Endodermal cell (in vitro differentiated cells): ENCODE results near the gene SFRP4. TPM values are rescaled to one million over a fixed set of nuclear protein-coding genes. Genes with fewer than 3 reads are reported as not detected.

ENCODE experiments used
- DNase-seq: peaks from one replicate; pipeline ENCODE4 v3.0.0-alpha.2; 2017
- H3K27ac ChIP-seq: 2 replicates; pipeline ENCODE4 v1.5.1; 2013; ENCODE audit warnings: mild to moderate bottlenecking, low read depth, low read length, moderate library complexity
- H3K27me3 ChIP-seq: 2 replicates; pipeline ENCODE4 v1.6.1; 2013; ENCODE audit warnings: mild to moderate bottlenecking, low read length, moderate library complexity; ENCODE audit not compliant: insufficient read depth, control insufficient read depth, poor library complexity, severe bottlenecking
- H3K36me3 ChIP-seq: 2 replicates; pipeline ENCODE4 v1.7.0; 2013; ENCODE audit warnings: mild to moderate bottlenecking, low read length, moderate library complexity; ENCODE audit not compliant: control insufficient read depth, insufficient read depth
- H3K4me1 ChIP-seq: one replicate; pipeline ENCODE4 v1.7.0; 2013; ENCODE audit warnings: low read length; ENCODE audit not compliant: control insufficient read depth, insufficient read depth
- H3K4me3 ChIP-seq: 2 replicates; pipeline ENCODE4 v1.5.1; 2013; ENCODE audit warnings: mild to moderate bottlenecking, low read length, moderate library complexity
- H3K9ac ChIP-seq: 2 replicates; pipeline ENCODE4 v1.6.1; 2013; ENCODE audit warnings: mild to moderate bottlenecking, low read length, moderate library complexity; ENCODE audit not compliant: poor library complexity, severe bottlenecking; ENCODE audit errors: extremely low read depth
- H3K9me3 ChIP-seq: 2 replicates; pipeline ENCODE4 v1.6.1; 2013; ENCODE audit warnings: mild to moderate bottlenecking, low read length, moderate library complexity; ENCODE audit not compliant: control insufficient read depth
- H3K27ac Mint-ChIP-seq: 2 replicates; pipeline ENCODE4 v1.8.0; 2020; ENCODE audit warnings: mixed read lengths
- H3K27me3 Mint-ChIP-seq: 2 replicates; pipeline ENCODE4 v1.8.0; 2021; ENCODE audit warnings: mild to moderate bottlenecking, mixed read lengths; ENCODE audit not compliant: insufficient read depth
- H3K36me3 Mint-ChIP-seq: 2 replicates; pipeline ENCODE4 v1.8.0; 2020; ENCODE audit warnings: low read depth, mixed read lengths
- H3K4me1 Mint-ChIP-seq: 2 replicates; pipeline ENCODE4 v1.8.0; 2020; ENCODE audit warnings: mixed read lengths
- H3K4me3 Mint-ChIP-seq: 2 replicates; pipeline ENCODE4 v1.8.0; 2020; ENCODE audit warnings: mild to moderate bottlenecking, moderate library complexity, mixed read lengths
- H3K9me3 Mint-ChIP-seq: 2 replicates; pipeline ENCODE4 v1.8.0; 2020; ENCODE audit warnings: mild to moderate bottlenecking, mixed read lengths
- WGBS, 2 experiments: methylation state at CpG; one replicate each; pipeline versions ENCODE4 v1.1.5 to v1.1.7; 2013; ENCODE audit warnings: missing lambda C conversion rate in 2 of 2, mixed read lengths in 1 of 2; ENCODE audit not compliant: insufficient coverage in 1 of 2, insufficient read length in 1 of 2; 5-methylcytosine and 5-hydroxymethylcytosine counted together
- total RNA-seq, 2 donors: library from RNA; stranded (reverse); fragmentation: NEBNext Ultra II Directional in 1 of 2; extraction: Animal tissue kit (Norgen Biotek cat#: 25700) in 1 of 2; gene quantifications; 2 replicates in 1 of 2; 3 replicates in 1 of 2; pipeline ENCODE4 v1.2.1, GENCODE V29; 2021
- TF ChIP-seq, protein P1 (sequence below): fragments of 200-600 bp; sonication (generic); conservative IDR thresholded peaks from 2 replicates; pipeline ENCODE4 v1.5.0; 2021; ENCODE audit warnings: antibody characterized with exemption, mild to moderate bottlenecking

SFRP4 gene
- total RNA-seq, 2 donors from 2014 or later = not detected

GRCh38 chr7:37921876-37922275 is 5.3 kb upstream of the SFRP4 start:
- H3K27ac ChIP-seq = no peak overlapping the region
- H3K9me3 Mint-ChIP-seq = peaks cover 8% of the 10 kb centered on the region
- TF ChIP-seq, protein P1, sequence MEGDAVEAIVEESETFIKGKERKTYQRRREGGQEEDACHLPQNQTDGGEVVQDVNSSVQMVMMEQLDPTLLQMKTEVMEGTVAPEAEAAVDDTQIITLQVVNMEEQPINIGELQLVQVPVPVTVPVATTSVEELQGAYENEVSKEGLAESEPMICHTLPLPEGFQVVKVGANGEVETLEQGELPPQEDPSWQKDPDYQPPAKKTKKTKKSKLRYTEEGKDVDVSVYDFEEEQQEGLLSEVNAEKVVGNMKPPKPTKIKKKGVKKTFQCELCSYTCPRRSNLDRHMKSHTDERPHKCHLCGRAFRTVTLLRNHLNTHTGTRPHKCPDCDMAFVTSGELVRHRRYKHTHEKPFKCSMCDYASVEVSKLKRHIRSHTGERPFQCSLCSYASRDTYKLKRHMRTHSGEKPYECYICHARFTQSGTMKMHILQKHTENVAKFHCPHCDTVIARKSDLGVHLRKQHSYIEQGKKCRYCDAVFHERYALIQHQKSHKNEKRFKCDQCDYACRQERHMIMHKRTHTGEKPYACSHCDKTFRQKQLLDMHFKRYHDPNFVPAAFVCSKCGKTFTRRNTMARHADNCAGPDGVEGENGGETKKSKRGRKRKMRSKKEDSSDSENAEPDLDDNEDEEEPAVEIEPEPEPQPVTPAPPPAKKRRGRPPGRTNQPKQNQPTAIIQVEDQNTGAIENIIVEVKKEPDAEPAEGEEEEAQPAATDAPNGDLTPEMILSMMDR = no peak
- H3K9me3 ChIP-seq = peaks cover 9% of the 10 kb centered on the region
- DNase-seq = no peak
- H3K27ac Mint-ChIP-seq = no peak overlapping the region
- H3K4me3 Mint-ChIP-seq = peak overlapping the region; percentile 69
- H3K36me3 Mint-ChIP-seq = no peaks in the 10 kb centered on the region
- H3K27me3 Mint-ChIP-seq = peaks cover 61% of the 10 kb centered on the region
- WGBS, 2 experiments = 83 to 86% methylated on average over 3 to 4 of the region's 4 CpGs
- no peak overlapping the region for H3K4me3 ChIP-seq
- H3K4me1 Mint-ChIP-seq = peaks cover 7% of the 10 kb centered on the region
- peaks cover 58% of the 10 kb centered on the region for H3K27me3 ChIP-seq
- H3K4me1 ChIP-seq = no peaks in the 10 kb centered on the region
- no peak overlapping the region for H3K9ac ChIP-seq
- H3K36me3 ChIP-seq = no peaks in the 10 kb centered on the region

- Histone ChIP-seq H3K9ac (peak overlapping the region; percentile 38), H3K27ac (no peak overlapping the region)
- no peak overlapping the region for H3K27ac Mint-ChIP-seq
Measured at GRCh38 chr7:37920849-37921805, 4.5 kb upstream of the SFRP4 start.

GRCh38 chr7:37920305-37920848 is 3.8 kb upstream of the SFRP4 start, which contains the start of gene EPDR1:
Gene EPDR1 (plus strand): TSS chr7:37920640. CDS start chr7:37920940, 300 bp downstream.
- Histone ChIP-seq H3K4me3 (peak within 1 kb of the TSS; percentile 81), H3K36me3 (no peaks in the 10 kb centered on the region), H3K27me3 (peaks cover 73% of the 10 kb centered on the region), H3K9me3 (peaks cover 3% of the 10 kb centered on the region), H3K9ac (peak within 1 kb of the TSS; percentile 38), H3K4me1 (no peaks in the 10 kb centered on the region), H3K27ac (no peak within 1 kb of the TSS)
- H3K9me3 Mint-ChIP-seq = peaks cover 4% of the 10 kb centered on the region
- DNase-seq = no peak
- no peak within 1 kb of the TSS for H3K27ac Mint-ChIP-seq
- H3K27me3 Mint-ChIP-seq = peaks cover 76% of the 10 kb centered on the region
- TF ChIP-seq, protein P1 = peak; percentile 54
- 20 to 37% methylated on average over 5 to 22 of the region's 22 CpGs for WGBS, 2 experiments
- peak within 1 kb of the TSS; percentile 69 for H3K4me3 Mint-ChIP-seq
- H3K36me3 Mint-ChIP-seq = no peaks in the 10 kb centered on the region
- peaks cover 7% of the 10 kb centered on the region for H3K4me1 Mint-ChIP-seq

More at GRCh38 chr7:37920849-37921805, 4.5 kb upstream of the SFRP4 start:
- TF ChIP-seq, protein P1 = peak; percentile 45
- Histone ChIP-seq H3K9me3 (peaks cover 9% of the 10 kb centered on the region), H3K36me3 (no peaks in the 10 kb centered on the region), H3K4me3 (peak overlapping the region; percentile 81), H3K4me1 (no peaks in the 10 kb centered on the region), H3K27me3 (peaks cover 66% of the 10 kb centered on the region)
- H3K27me3 Mint-ChIP-seq = peaks cover 69% of the 10 kb centered on the region
- WGBS, 2 experiments = 0 to 1% methylated on average over 5 to 62 of the region's 63 CpGs
- H3K36me3 Mint-ChIP-seq = no peaks in the 10 kb centered on the region
- H3K4me3 Mint-ChIP-seq = peak overlapping the region; percentile 69
- H3K4me1 Mint-ChIP-seq = peaks cover 7% of the 10 kb centered on the region
- peaks cover 8% of the 10 kb centered on the region for H3K9me3 Mint-ChIP-seq
- DNase-seq = peak; percentile 90
